Activated CD8-positive, alpha-beta memory T cell treated with anti-CD3 and anti-CD28 coated beads, Interleukin-2, amount 50 U/mL, for 1 hour (primary cell): ENCODE results near the gene PABPN1L.

Experiments used
- DNase-seq: peaks from one replicate; pipeline ENCODE4 v3.0.0-alpha.2; 2020; ENCODE audit errors: extremely low read depth

Gene PABPN1L

DNA sequence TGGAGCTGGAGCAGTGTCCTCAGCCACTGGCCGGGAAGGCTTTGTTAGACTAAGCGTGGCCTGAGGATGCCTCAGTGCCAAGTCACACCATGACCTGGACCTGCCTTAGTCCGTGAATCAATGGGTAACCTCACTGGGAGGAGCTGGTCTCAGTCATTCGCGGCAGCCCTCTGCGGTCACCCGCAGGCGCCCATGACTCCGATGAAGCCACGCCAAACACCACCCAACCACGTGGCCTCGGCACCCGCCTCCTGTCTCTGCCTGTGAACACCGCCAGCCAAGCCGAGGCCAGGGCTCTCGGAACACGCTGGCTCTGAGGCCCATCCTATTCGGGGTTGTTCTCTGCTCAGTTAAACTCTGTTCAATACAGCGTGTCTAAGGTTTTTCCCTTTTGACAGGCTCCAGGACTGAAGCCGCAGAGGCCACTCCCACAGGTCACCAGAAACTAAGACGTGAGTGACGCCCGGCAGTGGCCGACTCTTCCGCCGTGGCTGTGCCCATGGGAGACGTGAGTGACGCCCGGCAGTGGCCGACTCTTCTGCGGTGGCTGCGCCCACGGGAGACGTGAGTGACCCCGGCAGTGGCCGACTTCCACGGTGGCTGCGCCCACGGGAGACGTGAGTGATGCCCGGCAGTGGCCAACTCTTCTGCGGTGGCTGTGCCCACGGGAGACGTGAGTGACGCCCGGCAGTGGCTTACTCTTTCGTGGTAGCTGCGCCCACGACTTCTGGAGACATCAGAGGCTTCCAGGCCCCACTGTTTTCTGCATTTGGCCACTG is 16.8 kb upstream of the PABPN1L start:
- no peak for DNase-seq

GRCh38 chr16:88882358-88883030 is 16.0 kb upstream of the PABPN1L start:
- DNase-seq: no peak

DNA sequence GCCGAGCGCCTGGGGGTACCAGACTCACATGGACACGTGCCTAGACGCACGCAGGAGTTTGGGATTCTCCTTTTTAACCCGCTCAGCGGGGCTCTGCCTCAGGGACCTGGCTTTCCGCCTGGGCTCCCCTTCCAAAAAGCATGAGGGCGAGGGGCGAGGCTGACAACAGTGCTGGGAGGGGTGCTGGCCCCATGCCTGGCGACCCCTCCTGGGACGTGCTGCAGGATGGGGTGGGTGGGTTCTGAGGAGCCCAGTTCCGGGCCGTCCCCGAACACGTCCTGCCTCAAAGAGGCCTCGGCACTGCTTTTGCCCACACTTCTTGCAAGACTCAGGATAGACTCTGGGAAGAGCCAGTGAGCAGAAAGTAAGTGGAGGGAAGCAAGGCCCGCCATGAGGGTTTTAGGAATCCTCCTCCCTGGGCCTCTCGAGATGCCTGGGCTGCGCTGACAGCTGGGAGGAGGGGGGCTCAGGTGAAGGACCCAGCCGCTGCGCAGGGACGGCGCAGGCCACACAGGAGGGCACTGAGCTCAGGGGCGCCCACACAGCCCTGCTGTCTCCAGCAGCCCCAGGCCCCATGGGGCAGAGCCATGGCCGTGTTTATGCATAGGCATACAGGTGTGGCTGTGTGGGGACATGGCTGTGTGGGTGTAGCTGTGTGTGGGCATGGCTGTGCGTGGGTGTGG is 15.4 kb upstream of the PABPN1L start:
- no peak for DNase-seq

- no peak for DNase-seq
These were observed 14.7 kb upstream of the PABPN1L start for GRCh38 chr16:88881007-88881615.

DNA sequence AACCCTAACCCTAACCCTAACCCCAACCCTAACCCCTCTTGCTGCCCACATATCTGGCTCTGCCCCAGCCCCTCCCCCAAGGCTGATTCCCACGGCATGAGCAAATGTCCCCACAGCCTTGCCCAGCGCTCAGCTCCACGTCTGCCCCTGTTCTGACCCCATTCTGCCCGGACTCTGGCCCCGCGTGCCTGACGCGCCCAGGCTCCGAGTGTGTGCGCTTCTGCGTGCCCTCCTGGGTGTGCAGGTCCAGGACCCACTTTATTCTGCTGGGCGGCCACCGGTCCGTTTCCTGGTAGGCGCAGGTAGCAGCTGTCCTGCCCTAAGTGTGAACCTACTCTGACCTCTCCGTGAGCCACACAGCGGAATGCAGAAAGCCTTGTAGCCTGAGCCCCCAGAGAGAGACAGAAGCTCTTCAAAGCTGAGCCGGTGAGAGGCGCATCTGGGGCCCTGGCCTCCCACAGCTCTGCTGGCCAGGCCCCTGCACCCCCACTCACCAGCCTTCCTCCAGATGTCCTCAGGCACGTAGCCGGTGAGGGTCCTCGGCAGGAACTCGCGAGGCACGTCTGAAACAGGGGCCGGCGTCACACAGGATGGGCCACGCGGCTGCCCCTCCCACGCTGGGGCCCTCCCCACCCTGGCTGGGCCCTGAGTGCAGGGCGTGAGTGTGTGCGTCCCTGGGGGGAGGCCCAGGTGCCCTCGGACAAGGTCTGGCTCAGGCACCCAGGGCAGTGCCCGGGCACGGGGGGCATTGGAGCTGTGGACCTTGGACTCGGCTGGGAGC is 14.0 kb upstream of the PABPN1L start:
- DNase-seq: no peak

- no peak for DNase-seq
These were observed 13.3 kb upstream of the PABPN1L start for GRCh38 chr16:88879788-88880055.

DNA sequence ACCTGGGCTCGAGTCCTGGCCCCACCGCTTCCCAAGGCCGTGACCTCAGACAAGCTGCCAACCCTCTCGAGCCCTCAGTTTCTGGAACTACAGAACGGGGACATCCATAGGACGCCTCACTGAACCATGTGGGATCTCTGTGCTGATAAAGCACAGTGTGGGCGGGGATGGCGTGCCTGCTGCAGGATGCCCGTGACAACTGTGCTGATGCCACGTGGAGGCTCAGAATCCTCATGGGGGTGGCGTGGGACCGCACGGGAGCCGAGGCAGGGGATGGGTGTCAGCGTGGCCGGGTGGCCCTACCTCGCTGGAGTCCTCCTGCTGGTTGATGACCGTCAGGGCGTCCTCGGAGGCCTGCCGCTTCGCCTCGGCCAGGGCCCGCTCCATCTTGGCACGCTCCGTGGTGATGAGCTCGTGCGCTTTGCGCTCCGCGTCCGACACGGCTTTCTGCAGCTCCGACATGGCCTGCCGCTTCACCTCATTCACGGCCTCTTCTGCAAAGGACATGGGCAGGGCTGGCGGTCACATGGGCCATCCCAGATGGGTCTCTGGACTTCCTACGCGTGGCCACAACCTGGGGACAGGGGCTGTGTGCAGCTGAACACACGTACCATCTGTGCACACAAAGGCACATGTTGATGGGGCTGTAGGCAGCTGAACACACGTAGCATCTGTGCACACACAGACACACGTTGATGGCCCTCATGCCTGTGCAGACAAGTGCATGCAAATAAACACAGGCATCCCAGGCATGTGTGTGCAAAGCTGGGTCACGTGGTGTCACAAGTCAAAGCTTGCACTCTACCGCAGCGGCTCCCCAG is 12.7 kb upstream of the PABPN1L start:
- DNase-seq: no peak

DNA sequence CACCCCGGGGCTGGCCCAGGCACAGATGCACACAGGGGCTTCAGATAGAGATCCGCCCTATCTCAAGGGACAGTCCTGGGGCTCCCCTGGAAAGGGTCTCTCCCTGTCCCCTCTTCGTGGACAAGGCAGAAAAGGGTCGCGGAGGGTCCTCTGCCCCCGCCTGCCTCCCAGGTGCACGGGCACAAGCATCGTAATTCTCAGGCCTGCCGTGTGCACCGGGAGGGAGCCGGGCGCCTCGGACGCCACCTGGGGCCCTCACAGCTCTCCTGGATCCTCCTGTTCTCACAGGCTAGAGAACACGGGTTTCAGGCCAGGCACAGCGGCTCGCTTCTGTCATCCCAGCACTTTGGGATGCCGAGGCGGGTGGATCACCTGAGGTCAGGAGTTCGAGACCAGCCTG is 11.9 kb upstream of the PABPN1L start:
- DNase-seq: no peak

DNA sequence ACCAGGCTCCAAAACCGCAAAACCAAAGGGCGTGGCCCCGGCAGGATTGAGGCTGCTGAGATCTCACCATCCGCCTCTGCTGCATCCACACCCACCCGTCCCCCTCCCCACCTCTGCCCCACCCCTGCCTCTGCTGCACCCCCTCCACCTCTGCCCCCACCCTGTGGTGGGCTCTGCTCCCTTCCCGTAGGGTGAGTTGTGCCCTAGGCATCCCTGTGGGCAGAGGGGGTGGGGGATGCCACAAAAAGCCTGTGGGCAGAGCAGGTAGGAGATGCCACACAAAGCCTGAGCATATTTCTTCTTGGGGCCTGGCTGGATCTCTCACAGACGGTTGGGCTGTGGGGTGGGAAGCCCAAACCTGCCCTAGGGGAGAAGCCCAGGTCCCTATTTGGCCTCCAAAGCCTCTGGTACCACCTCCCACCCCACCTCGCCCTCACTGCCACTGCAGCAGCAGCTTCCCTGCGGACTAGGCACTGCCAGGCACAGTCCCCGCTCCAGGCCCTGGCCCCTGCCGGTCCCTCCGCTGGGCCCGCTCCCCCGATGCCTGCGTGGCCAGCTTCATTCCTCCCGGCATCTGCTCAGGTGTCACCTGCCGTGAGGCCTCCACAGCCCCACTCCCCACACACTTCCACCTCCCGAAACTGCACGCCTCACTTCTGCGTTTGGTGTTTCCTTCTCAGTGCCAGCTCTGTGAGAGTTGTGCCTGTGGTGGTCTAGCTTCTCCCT is 11.3 kb upstream of the PABPN1L start:
- no peak for DNase-seq

- DNase-seq: no peak
These were observed 10.6 kb upstream of the PABPN1L start for GRCh38 chr16:88876942-88877526.

DNA sequence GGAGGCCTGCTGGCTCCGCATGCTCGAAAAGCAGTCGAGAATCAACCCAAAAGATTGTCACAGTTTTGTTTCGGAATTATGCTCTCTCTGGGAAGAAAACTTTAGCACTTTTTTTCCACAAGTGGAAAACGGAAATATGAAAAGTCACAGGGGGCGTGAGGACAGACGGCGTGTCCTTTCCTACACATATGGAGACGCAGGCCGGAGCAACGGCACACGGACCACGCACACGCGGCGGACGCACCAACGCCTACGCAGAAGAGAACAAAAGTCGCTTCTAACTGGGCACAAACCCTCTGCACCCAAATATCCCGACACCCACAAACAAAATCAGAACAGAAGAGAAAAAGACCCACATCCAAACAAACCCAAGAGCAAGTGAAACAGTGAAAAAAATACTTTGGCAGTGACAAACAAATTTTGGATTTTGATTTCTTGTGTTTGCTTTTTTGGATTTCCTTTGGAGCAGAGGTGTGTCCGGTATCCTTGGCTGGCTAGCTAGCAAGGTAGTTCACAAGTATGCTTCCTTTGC is 9.3 kb upstream of the PABPN1L start:
- DNase-seq: no peak

- DNase-seq: no peak
These were observed 8.6 kb upstream of the PABPN1L start for GRCh38 chr16:88874938-88875599.

- DNase-seq: no peak
These were observed 6.3 kb upstream of the PABPN1L start for GRCh38 chr16:88872650-88873331.

- no peak for DNase-seq
These were observed 5.4 kb upstream of the PABPN1L start for GRCh38 chr16:88871730-88872416.

- no peak for DNase-seq
These were observed 4.9 kb upstream of the PABPN1L start for GRCh38 chr16:88871349-88871702.

DNA sequence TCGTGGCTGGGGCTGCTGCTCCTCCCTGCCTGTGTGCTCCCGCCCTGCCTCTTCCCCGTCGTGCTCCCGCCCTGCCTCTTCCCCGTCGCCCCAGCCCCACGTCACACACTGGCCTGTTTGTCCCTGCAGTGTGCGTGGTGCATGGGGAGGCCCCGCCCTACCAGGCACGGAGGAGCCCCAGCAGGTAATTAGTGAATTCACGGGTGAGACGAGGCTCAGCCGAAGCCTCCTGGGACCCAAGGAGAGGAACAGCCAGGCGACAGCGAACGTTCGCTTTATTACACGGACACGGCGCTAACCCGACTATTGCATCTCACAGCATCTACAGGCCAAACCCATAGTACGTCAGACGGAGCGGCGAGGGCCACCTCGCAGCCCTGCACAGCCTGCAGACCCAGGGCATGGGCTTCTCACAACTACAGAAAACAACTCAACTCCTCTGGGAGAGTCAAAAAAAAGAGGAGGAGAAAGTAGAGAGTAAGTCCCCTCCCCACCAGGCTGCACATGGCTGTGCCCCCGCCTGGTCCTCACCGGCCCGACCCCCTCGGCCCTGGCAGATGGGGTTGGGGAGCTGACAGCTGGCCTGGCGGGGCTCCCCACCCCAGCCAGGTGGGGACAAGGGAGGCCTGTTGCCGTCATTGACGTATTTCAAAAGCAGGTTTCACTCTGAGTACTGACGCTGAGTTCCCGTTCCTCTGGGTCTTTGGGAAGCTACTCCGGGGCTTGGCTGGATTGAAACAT is 4.3 kb upstream of the PABPN1L start:
- no peak for DNase-seq

DNA sequence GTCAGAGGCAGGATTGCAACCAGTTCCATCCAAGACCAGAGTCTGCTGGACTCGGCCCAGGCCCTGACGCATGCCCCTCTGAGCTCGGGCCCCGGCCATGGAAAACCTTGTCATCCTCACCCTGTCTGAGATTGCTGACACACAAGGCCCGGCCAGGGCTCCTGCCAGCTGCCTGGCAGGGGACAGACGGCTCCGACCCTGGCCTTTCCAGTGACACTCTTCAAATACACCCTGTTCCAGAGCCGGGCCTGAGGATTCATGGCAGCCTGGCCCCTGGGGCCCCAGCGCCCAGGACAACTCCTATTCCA is 3.2 kb upstream of the PABPN1L start:
- no peak for DNase-seq
